HepG2 (cell line): Measurements from ENCODE around the gene UBP1.

Source experiments
- CTCF ChIP-seq: sonication (generic); formaldehyde crosslinking; IDR thresholded peaks from 2 replicates; pipeline ENCODE4 v1.5.0; 2020; ENCODE audit warnings: mild to moderate bottlenecking, missing genetic modification reagents, moderate library complexity
- POLR2A ChIP-seq, 2 experiments: IDR thresholded peaks; 2 replicates each; pipeline ENCODE4 v1.6.1; 2011; ENCODE audit warnings: low read depth in 2 of 2, low read length in 2 of 2, mild to moderate bottlenecking in 1 of 2, moderate library complexity in 1 of 2; ENCODE audit not compliant: insufficient read depth in 1 of 2
- TMF1 ChIP-seq: sonication (generic); formaldehyde crosslinking; IDR thresholded peaks from 2 replicates; pipeline ENCODE4 v1.8.1; 2022; ENCODE audit warnings: low read depth, missing genetic modification reagents

- TF ChIP-seq POLR2A (IDR thresholded peaks at IDR 0.05; ENCODE audit: insufficient read depth in 1 of 2, low read depth in 2 of 2, low read length in 2 of 2) (no peak; a peak in 1 of 4 replicates), TMF1 (no peak), CTCF (CRISPR knock-in tag) (no peak; the same call in 1 of the 2 replicates)
These were observed 468 bp downstream of the UBP1 start for GRCh38 chr3:33439546-33440327.
